Caco-2 (cell line): Measurements from ENCODE around the gene GRK1. TPM values are rescaled to one million over a fixed set of nuclear protein-coding genes. Genes with fewer than 3 reads are reported as not detected.
"Not testable (repeated sequence)": the region's sequence is repeated elsewhere in the genome, so short reads cannot be mapped to it uniquely, and the experiment has no call there.

Source experiments
- BruUV-seq: library from RNA; stranded (reverse); fragments of 400-500 nt; replicated peaks from 2 replicates; lab custom pipeline; 2021; lab: Mats Ljungman, UMichigan
- CTCF ChIA-PET: fragments of 300-600 bp; sonication (Branson Sonifier 250); formaldehyde crosslinking; loops from one replicate; lab custom pipeline; 2022; ENCODE audit warnings: antibody characterized with exemption; lab: Charles Lee
- POLR2A ChIA-PET: fragments of 300-600 bp; sonication (Branson Sonifier 250); formaldehyde crosslinking; loops from one replicate; lab custom pipeline; 2022; ENCODE audit warnings: antibody characterized with exemption; lab: Charles Lee
- DNase-seq, 2 experiments: peaks; one replicate each; pipeline versions ENCODE4 v3.0.0 to v3.0.0-alpha.2; 2020 to 2022
- H3K27me3 ChIP-seq: replicated peaks from 2 replicates; pipeline ENCODE4 v1.6.0; 2011; ENCODE audit warnings: low read length; ENCODE audit not compliant: control insufficient read depth, insufficient read depth
- H3K36me3 ChIP-seq: 2 replicates; pipeline ENCODE4 v1.5.1; 2011; ENCODE audit warnings: low read length; ENCODE audit not compliant: control insufficient read depth, insufficient read depth
- H3K4me1 ChIP-seq: fragments of 250-450 bp; sonication (Bioruptor Pico); 2 replicates; pipeline ENCODE4 v1.5.1; 2020; ENCODE audit warnings: mild to moderate bottlenecking
- H3K4me3 ChIP-seq: 2 replicates; pipeline ENCODE4 v1.5.1; 2011; ENCODE audit warnings: low read depth, mild to moderate bottlenecking, control low read depth, low read length
- H3K9me3 ChIP-seq: fragments of 250-450 bp; sonication (Bioruptor Pico); 2 replicates; pipeline ENCODE4 v1.5.1; 2020; ENCODE audit warnings: mild to moderate bottlenecking, moderate library complexity
- H3K27ac Mint-ChIP-seq: one replicate; pipeline ENCODE4 v1.8.0; 2022; ENCODE audit warnings: mixed read lengths; ENCODE audit not compliant: unreplicated experiment
- H3K27me3 Mint-ChIP-seq: one replicate; pipeline ENCODE4 v1.8.0; 2022; ENCODE audit warnings: mixed read lengths; ENCODE audit not compliant: insufficient read depth, unreplicated experiment
- H3K36me3 Mint-ChIP-seq: one replicate; pipeline ENCODE4 v1.8.0; 2022; ENCODE audit warnings: mild to moderate bottlenecking, mixed read lengths; ENCODE audit not compliant: insufficient read depth, unreplicated experiment
- H3K4me1 Mint-ChIP-seq: one replicate; pipeline ENCODE4 v1.8.0; 2022; ENCODE audit warnings: low read depth, mixed read lengths; ENCODE audit not compliant: unreplicated experiment
- H3K4me3 Mint-ChIP-seq: one replicate; pipeline ENCODE4 v1.8.0; 2022; ENCODE audit warnings: mild to moderate bottlenecking, moderate library complexity, mixed read lengths; ENCODE audit not compliant: unreplicated experiment
- H3K9me3 Mint-ChIP-seq: one replicate; pipeline ENCODE4 v1.8.0; 2022; ENCODE audit warnings: mixed read lengths; ENCODE audit not compliant: unreplicated experiment
- intact Hi-C: fragments of 100-400 bp; cut with micrococcal nuclease; formaldehyde crosslinking; loops from one replicate; pipeline ENCODE4 v1.10.0; 2022; ENCODE audit not compliant: unreplicated experiment
- total RNA-seq: library from RNA; stranded (reverse); gene quantifications from 2 replicates; pipeline ENCODE4 v1.2.3, GENCODE V29; 2022
- TF ChIP-seq, protein P1 (sequence below), 2 experiments: fragments of 200-600 bp in 1 of 2; IDR thresholded peaks; 1 replicate in 1 of 2; 2 replicates in 1 of 2; pipeline versions ENCODE4 v1.5.1 to v1.8.0; 2011 to 2022; ENCODE audit warnings: antibody characterized with exemption in 1 of 2, control low read depth in 1 of 2, inconsistent platforms in 1 of 2, low read depth in 1 of 2, low read length in 1 of 2, mild to moderate bottlenecking in 1 of 2, moderate library complexity in 1 of 2; ENCODE audit not compliant: insufficient read depth in 1 of 2, severe bottlenecking in 1 of 2, unreplicated experiment in 1 of 2

Gene GRK1
- total RNA-seq, 1 experiment from 2014 or later = not detected

DNA sequence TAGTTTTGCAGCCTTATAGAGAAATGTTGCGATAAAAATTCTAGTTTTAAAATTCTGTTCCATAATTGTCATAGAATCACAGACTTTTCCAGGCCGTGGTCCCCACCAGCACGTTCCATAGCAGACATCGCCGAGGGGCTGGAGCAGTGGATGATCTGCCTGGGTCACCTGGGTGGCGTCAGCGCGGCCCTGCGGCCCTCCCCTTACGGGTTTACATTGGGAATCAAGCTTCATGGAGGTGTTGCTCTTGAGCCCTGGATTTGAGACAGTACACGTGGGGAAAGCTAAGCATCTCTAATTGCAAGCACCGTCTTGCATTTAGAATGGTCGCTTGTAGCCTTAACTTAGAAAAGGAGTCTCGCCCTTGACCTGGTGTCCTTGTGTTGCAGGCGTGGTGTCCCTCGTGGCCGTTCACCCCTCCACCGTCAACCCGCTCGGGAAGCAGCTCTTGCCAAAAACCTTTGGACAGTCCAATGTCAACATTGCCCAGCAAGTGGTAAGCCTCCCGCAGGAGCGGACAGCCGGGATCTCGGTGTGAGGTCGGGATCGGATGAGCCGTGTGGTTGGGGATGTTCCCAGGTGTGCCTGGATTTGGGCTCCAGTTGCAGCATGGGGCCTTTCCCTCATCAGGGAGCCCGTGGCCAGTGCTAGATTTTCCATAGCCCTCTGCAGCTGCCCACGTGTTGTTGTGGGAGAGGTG lies 44.1 kb upstream of the GRK1 start:
- H3K27me3 Mint-ChIP-seq = no peaks in the 10 kb centered on the region
- BruUV-seq = no TSS peak
- no peaks in the 10 kb centered on the region for H3K4me1 Mint-ChIP-seq
- Histone ChIP-seq H3K4me1 (no peaks in the 10 kb centered on the region), H3K4me3 (no peak overlapping the region), H3K36me3 (peaks cover 2% of the 10 kb centered on the region), H3K27me3 (no peaks in the 10 kb centered on the region), H3K9me3 (no peaks in the 10 kb centered on the region)
- no peak overlapping the region for H3K27ac Mint-ChIP-seq
- no peak for DNase-seq
- H3K4me3 Mint-ChIP-seq = no peak overlapping the region
- peaks cover 87% of the 10 kb centered on the region for H3K36me3 Mint-ChIP-seq
- TF ChIP-seq, protein P1, sequence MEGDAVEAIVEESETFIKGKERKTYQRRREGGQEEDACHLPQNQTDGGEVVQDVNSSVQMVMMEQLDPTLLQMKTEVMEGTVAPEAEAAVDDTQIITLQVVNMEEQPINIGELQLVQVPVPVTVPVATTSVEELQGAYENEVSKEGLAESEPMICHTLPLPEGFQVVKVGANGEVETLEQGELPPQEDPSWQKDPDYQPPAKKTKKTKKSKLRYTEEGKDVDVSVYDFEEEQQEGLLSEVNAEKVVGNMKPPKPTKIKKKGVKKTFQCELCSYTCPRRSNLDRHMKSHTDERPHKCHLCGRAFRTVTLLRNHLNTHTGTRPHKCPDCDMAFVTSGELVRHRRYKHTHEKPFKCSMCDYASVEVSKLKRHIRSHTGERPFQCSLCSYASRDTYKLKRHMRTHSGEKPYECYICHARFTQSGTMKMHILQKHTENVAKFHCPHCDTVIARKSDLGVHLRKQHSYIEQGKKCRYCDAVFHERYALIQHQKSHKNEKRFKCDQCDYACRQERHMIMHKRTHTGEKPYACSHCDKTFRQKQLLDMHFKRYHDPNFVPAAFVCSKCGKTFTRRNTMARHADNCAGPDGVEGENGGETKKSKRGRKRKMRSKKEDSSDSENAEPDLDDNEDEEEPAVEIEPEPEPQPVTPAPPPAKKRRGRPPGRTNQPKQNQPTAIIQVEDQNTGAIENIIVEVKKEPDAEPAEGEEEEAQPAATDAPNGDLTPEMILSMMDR (IDR thresholded peaks at IDR 0.05; ENCODE audit: insufficient read depth in 1 of 2, low read depth in 1 of 2, low read length in 1 of 2, severe bottlenecking in 1 of 2, unreplicated experiment in 1 of 2) = no peak
- intact Hi-C loops = no loop called here
- ChIA-PET POLR2A (no interaction called here), CTCF (no interaction called here)
- H3K9me3 Mint-ChIP-seq = no peaks in the 10 kb centered on the region

DNA sequence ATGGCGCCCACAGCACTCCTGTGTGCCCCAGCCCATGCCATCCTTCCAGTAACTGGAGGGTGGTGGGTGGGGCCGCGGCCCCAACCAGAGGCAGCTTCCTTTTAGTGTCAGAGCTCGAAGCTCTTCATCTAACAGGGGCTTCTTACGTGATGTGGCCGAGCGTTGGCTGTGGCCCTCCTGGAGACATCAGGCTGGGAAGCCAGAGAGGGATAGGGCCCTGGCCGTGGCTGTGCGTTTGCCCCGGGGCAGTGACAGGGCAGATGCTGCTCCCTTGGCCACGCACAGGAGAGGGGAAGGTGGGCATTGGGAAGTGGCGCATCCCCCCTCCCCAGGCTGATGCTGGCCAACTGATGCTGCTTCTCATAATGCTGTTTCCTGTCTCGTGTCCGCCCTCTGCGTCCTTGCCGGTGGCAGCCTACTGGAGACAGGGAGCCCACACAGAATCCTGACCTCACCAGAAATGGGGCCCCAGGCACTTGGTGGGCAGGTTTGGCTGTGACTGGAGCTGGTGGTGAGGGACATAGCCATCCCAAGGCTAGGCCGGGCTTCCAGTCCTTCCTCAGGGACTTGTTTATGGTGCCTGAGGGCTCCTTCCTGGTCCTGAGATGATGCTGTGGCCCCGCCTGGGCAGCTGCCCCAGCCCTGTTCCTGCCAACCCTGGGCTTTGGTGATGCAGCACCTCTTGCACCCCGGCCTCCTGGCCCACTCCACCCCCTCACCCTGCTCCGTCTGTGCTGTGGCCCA lies 43.4 kb upstream of the GRK1 start:
- Mint-ChIP-seq H3K27me3 (no peaks in the 10 kb centered on the region), H3K36me3 (peaks cover 87% of the 10 kb centered on the region), H3K9me3 (no peaks in the 10 kb centered on the region), H3K4me3 (no peak overlapping the region), H3K27ac (no peak overlapping the region), H3K4me1 (no peaks in the 10 kb centered on the region)
- Histone ChIP-seq H3K9me3 (no peaks in the 10 kb centered on the region), H3K4me3 (no peak overlapping the region), H3K36me3 (peaks cover 2% of the 10 kb centered on the region), H3K4me1 (no peaks in the 10 kb centered on the region), H3K27me3 (no peaks in the 10 kb centered on the region)
- BruUV-seq = no TSS peak
- CTCF ChIA-PET = no interaction called here
- POLR2A ChIA-PET = interaction anchor here (0.6 kb wide), 1 partner anchor 19 kb away, joined by 3 read pairs; no protein-coding TSS in a partner anchor
- no peak for DNase-seq
- intact Hi-C loops = no loop called here
- TF ChIP-seq, protein P1 (IDR thresholded peaks at IDR 0.05; ENCODE audit: insufficient read depth in 1 of 2, low read depth in 1 of 2, low read length in 1 of 2, severe bottlenecking in 1 of 2, unreplicated experiment in 1 of 2) = no peak

DNA sequence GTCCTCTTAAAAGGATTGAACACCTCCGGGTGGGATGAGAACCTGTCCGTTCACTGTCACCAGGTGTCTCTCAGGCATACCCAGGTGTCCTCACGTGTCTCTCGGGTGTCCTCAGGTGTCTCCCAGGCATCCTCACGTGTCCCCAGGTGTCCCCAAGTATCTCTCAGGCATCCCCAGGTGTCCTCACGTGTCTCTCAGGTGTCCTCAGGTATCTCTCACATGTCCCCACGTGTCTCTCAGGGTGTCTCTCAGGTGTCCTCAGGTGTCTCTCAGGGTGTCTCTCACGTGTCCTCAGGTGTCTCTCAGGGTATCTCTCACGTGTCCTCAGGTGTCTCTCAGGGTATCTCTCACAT lies 42.8 kb upstream of the GRK1 start:
- DNase-seq = no peak
- CTCF ChIA-PET = no interaction called here
- intact Hi-C loops = no loop called here
- H3K9me3 ChIP-seq = no peaks in the 10 kb centered on the region
- Mint-ChIP-seq H3K36me3 (peaks cover 87% of the 10 kb centered on the region), H3K4me1 (no peaks in the 10 kb centered on the region), H3K27ac (no peak overlapping the region), H3K4me3 (no peak overlapping the region), H3K9me3 (no peaks in the 10 kb centered on the region), H3K27me3 (no peaks in the 10 kb centered on the region)
- H3K27me3 ChIP-seq = no peaks in the 10 kb centered on the region
- POLR2A ChIA-PET = no interaction called here
- peaks cover 2% of the 10 kb centered on the region for H3K36me3 ChIP-seq
- BruUV-seq = no TSS peak
- no peak overlapping the region for H3K4me3 ChIP-seq
- H3K4me1 ChIP-seq = no peaks in the 10 kb centered on the region
- TF ChIP-seq, protein P1 (IDR thresholded peaks at IDR 0.05; ENCODE audit: insufficient read depth in 1 of 2, low read depth in 1 of 2, low read length in 1 of 2, severe bottlenecking in 1 of 2, unreplicated experiment in 1 of 2) = no peak

DNA sequence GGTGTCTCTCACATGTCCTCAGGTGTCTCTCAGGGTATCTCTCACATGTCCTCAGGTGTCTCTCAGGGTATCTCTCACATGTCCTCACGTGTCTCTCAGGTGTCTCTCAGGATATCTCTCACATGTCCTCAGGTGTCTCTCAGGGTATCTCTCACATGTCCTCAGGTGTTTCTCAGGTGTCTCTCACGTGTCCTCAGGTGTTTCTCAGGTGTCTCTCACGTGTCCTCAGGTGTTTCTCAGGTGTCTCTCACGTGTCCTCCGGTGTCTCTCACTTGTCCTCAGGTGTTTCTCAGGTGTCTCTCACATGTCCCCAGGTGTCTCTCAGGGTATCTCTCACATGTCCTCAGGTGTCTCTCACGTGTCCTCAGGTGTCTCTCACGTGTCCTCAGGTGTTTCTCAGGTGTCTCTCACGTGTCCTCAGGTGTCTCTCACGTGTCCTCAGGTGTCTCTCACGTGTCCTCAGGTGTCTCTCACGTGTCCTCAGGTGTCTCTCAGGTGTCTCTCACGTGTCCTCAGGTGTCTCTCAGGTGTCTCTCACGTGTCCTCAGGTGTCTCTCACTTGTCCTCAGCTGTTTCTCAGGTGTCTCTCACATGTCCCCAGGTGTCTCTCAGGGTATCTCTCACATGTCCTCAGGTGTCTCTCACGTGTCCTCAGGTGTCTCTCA lies 42.2 kb upstream of the GRK1 start:
- H3K27me3 ChIP-seq, H3K4me3 ChIP-seq, H3K4me3 Mint-ChIP-seq, intact Hi-C loops, BruUV-seq, H3K27me3 Mint-ChIP-seq, H3K27ac Mint-ChIP-seq, H3K4me1 Mint-ChIP-seq, H3K36me3 ChIP-seq, CTCF ChIA-PET, POLR2A ChIA-PET, H3K9me3 ChIP-seq, H3K4me1 ChIP-seq, H3K9me3 Mint-ChIP-seq: not testable (repeated sequence)
- peak in 1 of 2 experiments; percentile 3 for DNase-seq
- H3K36me3 Mint-ChIP-seq = peaks cover 92% of the 10 kb centered on the region
